Spinal cord (tissue), 10 donors: Measurements from ENCODE around the gene FGFR4. TPM values are rescaled to one million over a fixed set of nuclear protein-coding genes. Genes with fewer than 3 reads are reported as not detected.
A peak's percentile ranks its signal among the peaks of the same experiment; 100 is the strongest.

Experiments used
- DNase-seq, 6 donors: peaks; one replicate each; pipeline versions ENCODE4 v3.0.0 to v3.0.0-alpha.2; 2013 to 2015; ENCODE audit warnings: low spot score in 6 of 6, low read depth in 4 of 6
- H3K27ac ChIP-seq: one replicate; pipeline ENCODE4 v1.5.1; 2013; ENCODE audit warnings: low read depth, low read length, control low read depth
- H3K27me3 ChIP-seq: one replicate; pipeline ENCODE4 v1.6.1; 2013; ENCODE audit warnings: low read length; ENCODE audit not compliant: control insufficient read depth, insufficient read depth
- H3K36me3 ChIP-seq: one replicate; pipeline ENCODE4 v1.6.1; 2013; ENCODE audit warnings: low read length; ENCODE audit not compliant: control insufficient read depth, insufficient read depth
- H3K4me1 ChIP-seq: one replicate; pipeline ENCODE4 v1.6.1; 2013; ENCODE audit warnings: low read length; ENCODE audit not compliant: control insufficient read depth, insufficient read depth
- H3K4me3 ChIP-seq: one replicate; pipeline ENCODE4 v1.5.1; 2013; ENCODE audit warnings: low read depth, low read length, control low read depth
- H3K9me3 ChIP-seq: one replicate; pipeline ENCODE4 v1.6.1; 2013; ENCODE audit warnings: low read length; ENCODE audit not compliant: control insufficient read depth, insufficient read depth
- WGBS: methylation state at CpG from one replicate; pipeline ENCODE4 v1.1.5; 2013; ENCODE audit warnings: missing lambda C conversion rate; ENCODE audit not compliant: insufficient coverage; 5-methylcytosine and 5-hydroxymethylcytosine counted together
- polyA plus RNA-seq, 2 donors: library from polyadenylated mRNA; unstranded; fragments of 120-200 nt; gene quantifications; one replicate each; pipeline ENCODE4 v1.2.1, GENCODE V29; 2013; ENCODE audit not compliant: insufficient read length in 2 of 2
- total RNA-seq, 2 donors: library from RNA; depleted of rRNA in 1 of 2; stranded (reverse); fragments of 120-200 nt in 1 of 2; fragments of >200 nt in 1 of 2; gene quantifications; one replicate each; pipeline versions ENCODE4 v1.2.3 to v1.2.4, GENCODE V29; 2013 to 2014
- donor health status: healthy.

Gene FGFR4
- total and polyA plus RNA-seq, 4 donors, result 1.1 to 8.0 (median 4.2) TPM

GRCh38 chr5:177049285-177049684 lies 37.4 kb upstream of the FGFR4 start:
- Histone ChIP-seq H3K27ac (no peak overlapping the region), H3K4me3 (no peak overlapping the region), H3K36me3 (peaks cover 67% of the 10 kb centered on the region), H3K27me3 (no peaks in the 10 kb centered on the region), H3K4me1 (no peaks in the 10 kb centered on the region), H3K9me3 (no peaks in the 10 kb centered on the region)
- 90% methylated on average over 5 of the region's 5 CpGs for WGBS
- no peak for DNase-seq

GRCh38 chr5:177064500-177065277 lies 22.0 kb upstream of the FGFR4 start:
- Histone ChIP-seq H3K36me3 (peaks cover 63% of the 10 kb centered on the region), H3K27me3 (no peaks in the 10 kb centered on the region), H3K4me3 (no peak overlapping the region), H3K4me1 (no peaks in the 10 kb centered on the region), H3K27ac (no peak overlapping the region), H3K9me3 (no peaks in the 10 kb centered on the region)
- DNase-seq, result no peak
- WGBS, result 92% methylated on average over 9 of the region's 12 CpGs

- no peaks in the 10 kb centered on the region for H3K9me3 ChIP-seq
- no peak overlapping the region for H3K4me3 ChIP-seq
- no peak for DNase-seq
- H3K36me3 ChIP-seq, result peaks cover 61% of the 10 kb centered on the region
- WGBS, result no CpG with 5 or more reads among the region's 6 CpGs
- no peaks in the 10 kb centered on the region for H3K4me1 ChIP-seq
- no peaks in the 10 kb centered on the region for H3K27me3 ChIP-seq
- no peak overlapping the region for H3K27ac ChIP-seq
Measured at GRCh38 chr5:177065491-177065890, 21.2 kb upstream of the FGFR4 start.

GRCh38 chr5:177066224-177066623 lies 20.5 kb upstream of the FGFR4 start:
- H3K4me3 ChIP-seq, result no peak overlapping the region
- no peaks in the 10 kb centered on the region for H3K9me3 ChIP-seq
- H3K27ac ChIP-seq, result no peak overlapping the region
- H3K27me3 ChIP-seq, result no peaks in the 10 kb centered on the region
- H3K4me1 ChIP-seq, result peaks cover under 1% of the 10 kb centered on the region
- H3K36me3 ChIP-seq, result peaks cover 57% of the 10 kb centered on the region
- WGBS, result 100% methylated on average over 2 of the region's 2 CpGs
- no peak for DNase-seq

GRCh38 chr5:177067503-177067902 lies 19.2 kb upstream of the FGFR4 start:
- WGBS, result 100% methylated on average over 2 of the region's 5 CpGs
- peaks cover 48% of the 10 kb centered on the region for H3K36me3 ChIP-seq

GRCh38 chr5:177070536-177071191 lies 16.1 kb upstream of the FGFR4 start:
- Histone ChIP-seq H3K9me3 (no peaks in the 10 kb centered on the region), H3K4me1 (peaks cover 7% of the 10 kb centered on the region), H3K27ac (no peak overlapping the region), H3K27me3 (no peaks in the 10 kb centered on the region), H3K36me3 (peaks cover 25% of the 10 kb centered on the region), H3K4me3 (no peak overlapping the region)
- no peak for DNase-seq
- WGBS, result 94% methylated on average over 3 of the region's 6 CpGs

More at GRCh38 chr5:177067503-177067902, 19.2 kb upstream of the FGFR4 start:
- H3K4me1 ChIP-seq, result peaks cover 7% of the 10 kb centered on the region
- DNase-seq, result no peak
- H3K4me3 ChIP-seq, result no peak overlapping the region
- no peak overlapping the region for H3K27ac ChIP-seq
- no peaks in the 10 kb centered on the region for H3K9me3 ChIP-seq
- no peaks in the 10 kb centered on the region for H3K27me3 ChIP-seq

GRCh38 chr5:177071666-177072385 lies 14.9 kb upstream of the FGFR4 start:
- WGBS, result 33% methylated on average over 3 of the region's 6 CpGs
- H3K27ac ChIP-seq, result no peak overlapping the region
- peaks cover 7% of the 10 kb centered on the region for H3K4me1 ChIP-seq
- peaks cover 17% of the 10 kb centered on the region for H3K36me3 ChIP-seq
- DNase-seq, result peak; percentile 77 to 97 (median 84)
- no peak overlapping the region for H3K4me3 ChIP-seq
- H3K9me3 ChIP-seq, result no peaks in the 10 kb centered on the region
- H3K27me3 ChIP-seq, result no peaks in the 10 kb centered on the region

GRCh38 chr5:177077335-177077734 lies 9.4 kb upstream of the FGFR4 start:
- H3K4me3 ChIP-seq, result no peak overlapping the region
- H3K27me3 ChIP-seq, result no peaks in the 10 kb centered on the region
- DNase-seq, result no peak
- H3K4me1 ChIP-seq, result peaks cover 6% of the 10 kb centered on the region
- H3K27ac ChIP-seq, result no peak overlapping the region
- peaks cover 8% of the 10 kb centered on the region for H3K36me3 ChIP-seq
- H3K9me3 ChIP-seq, result no peaks in the 10 kb centered on the region
- WGBS, result 100% methylated on average over 1 of the region's 2 CpGs

- Histone ChIP-seq H3K27me3 (no peaks in the 10 kb centered on the region), H3K4me3 (no peak overlapping the region), H3K9me3 (no peaks in the 10 kb centered on the region), H3K36me3 (peaks cover 5% of the 10 kb centered on the region), H3K27ac (no peak overlapping the region), H3K4me1 (peaks cover 6% of the 10 kb centered on the region)
- DNase-seq, result no peak
- 71% methylated on average over 5 of the region's 9 CpGs for WGBS
Measured at GRCh38 chr5:177079606-177080005, 7.1 kb upstream of the FGFR4 start.
